Esophagus (tissue), 2 donors: ENCODE measurements around the gene EPN3. TPM values are rescaled to one million over a fixed set of nuclear protein-coding genes. Genes with fewer than 3 reads are reported as not detected.

Experiments used
- H3K27ac ChIP-seq, 2 donors: one replicate each; pipeline ENCODE4 v1.5.1; 2013; ENCODE audit warnings: low read depth in 2 of 2, mild to moderate bottlenecking in 2 of 2, inconsistent platforms in 1 of 2, low read length in 1 of 2, moderate library complexity in 1 of 2
- H3K27me3 ChIP-seq, 2 donors: one replicate each; pipeline ENCODE4 v1.6.1; 2013; ENCODE audit warnings: low read length in 2 of 2, control low read depth in 1 of 2, mild to moderate bottlenecking in 1 of 2; ENCODE audit not compliant: insufficient read depth in 2 of 2, control insufficient read depth in 1 of 2
- H3K36me3 ChIP-seq, 2 donors: one replicate each; pipeline ENCODE4 v1.6.1; 2013; ENCODE audit warnings: low read length in 1 of 2; ENCODE audit not compliant: control insufficient read depth in 2 of 2, insufficient read depth in 2 of 2
- H3K4me1 ChIP-seq, 2 donors: one replicate each; pipeline ENCODE4 v1.6.1; 2013; ENCODE audit warnings: low read length in 1 of 2; ENCODE audit not compliant: control insufficient read depth in 2 of 2, insufficient read depth in 2 of 2
- H3K4me3 ChIP-seq, 2 donors: one replicate each; pipeline ENCODE4 v1.5.1; 2013; ENCODE audit warnings: low read length in 2 of 2, mild to moderate bottlenecking in 2 of 2, low read depth in 1 of 2, moderate library complexity in 1 of 2
- H3K9me3 ChIP-seq, 2 donors: one replicate each; pipeline ENCODE4 v1.6.1; 2013; ENCODE audit warnings: mild to moderate bottlenecking in 2 of 2, low read depth in 1 of 2, low read length in 1 of 2, moderate library complexity in 1 of 2; ENCODE audit not compliant: control insufficient read depth in 2 of 2, insufficient read depth in 1 of 2
- WGBS, 2 donors: extraction: QIAGEN DNeasy Blood & Tissue Kit; methylation state at CpG; one replicate each; pipeline ENCODE4 v1.1.7; 2013; 5-methylcytosine and 5-hydroxymethylcytosine counted together
- polyA plus RNA-seq, 2 donors: library from polyadenylated mRNA; stranded (reverse); fragments of 200-250 nt; gene quantifications; one replicate each; pipeline ENCODE4 v1.2.3, GENCODE V29; 2013
- donor health status: healthy with polysubstance abuse.
- donor health status: Bipolar disorder and iron deficiency.

The EPN3 gene
- polyA plus RNA-seq, 2 donors, result 40.5 to 59.8 TPM

DNA sequence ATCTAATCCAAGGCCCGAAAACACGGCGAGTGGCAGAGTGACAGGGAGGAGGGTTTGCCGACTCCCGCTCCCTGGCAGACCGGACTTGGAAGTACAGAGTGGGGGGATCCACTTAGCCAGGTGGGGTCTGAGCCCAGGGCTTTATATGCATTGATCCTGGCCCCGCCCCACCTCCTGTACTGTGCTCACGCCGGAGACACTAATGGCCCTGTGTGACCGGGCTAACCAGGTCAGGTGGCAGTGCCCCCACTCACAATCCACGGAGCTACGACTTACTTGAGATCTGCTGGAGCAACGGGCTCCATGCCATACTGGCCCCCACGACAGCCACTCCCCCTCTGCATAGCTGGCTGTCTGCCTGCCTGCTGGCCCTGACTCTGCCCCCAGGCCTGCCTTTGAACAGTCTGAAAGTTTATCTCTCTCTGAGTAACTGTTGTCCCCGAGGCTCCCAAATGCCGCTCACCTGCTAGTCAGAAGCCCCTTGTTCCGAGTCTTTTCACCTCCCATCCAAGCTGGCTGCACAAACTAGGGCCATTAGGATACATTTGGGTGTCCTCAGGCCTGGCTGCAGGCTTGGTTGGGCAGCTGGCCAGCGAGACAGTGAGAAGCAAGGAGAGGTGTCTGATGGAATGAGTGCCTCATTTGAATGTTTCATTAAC lies 56.0 kb downstream of the EPN3 start:
- Histone ChIP-seq H3K36me3 (no peaks in the 10 kb centered on the region), H3K4me3 (no peak overlapping the region), H3K27ac (no peak overlapping the region), H3K9me3 (no peaks in the 10 kb centered on the region), H3K4me1 (peaks cover 0 to 10% of the 10 kb centered on the region in 2 donors), H3K27me3 (no peaks in the 10 kb centered on the region)
- WGBS, 2 donors, result 57 to 65% methylated on average over 18 of the region's 18 CpGs

DNA sequence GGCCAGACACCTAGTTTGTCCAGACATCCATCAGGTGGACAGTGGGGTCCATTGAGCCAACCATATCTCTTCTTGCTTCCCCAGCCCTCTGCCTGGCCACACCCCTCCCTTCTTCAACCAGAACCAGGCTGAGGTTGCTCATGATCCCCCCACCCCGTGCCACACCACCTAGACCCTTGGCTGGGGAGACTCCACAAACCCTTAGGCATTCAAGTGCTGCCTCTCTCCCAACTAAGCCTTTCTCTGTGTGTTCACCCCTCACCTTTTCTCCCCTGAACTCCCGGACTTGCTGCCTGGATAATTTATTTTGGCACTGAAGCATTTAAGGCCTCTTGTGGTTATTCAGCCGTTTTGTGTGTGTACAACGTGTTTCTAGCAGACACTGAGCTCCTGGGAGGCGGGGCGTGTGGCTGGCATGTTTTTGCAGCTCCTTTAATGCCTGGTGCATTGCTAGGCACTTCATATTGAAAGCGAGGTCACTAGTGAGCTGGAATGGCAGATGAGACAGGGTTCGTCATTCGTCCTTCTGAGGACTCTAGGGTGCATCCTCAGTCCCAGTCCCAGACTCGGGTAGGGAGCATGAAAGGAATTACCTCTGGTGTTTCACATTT lies 56.7 kb downstream of the EPN3 start:
- H3K9me3 ChIP-seq, result no peaks in the 10 kb centered on the region
- no peaks in the 10 kb centered on the region for H3K27me3 ChIP-seq
- peaks cover 0 to 10% of the 10 kb centered on the region in 2 donors for H3K4me1 ChIP-seq
- no peak overlapping the region for H3K27ac ChIP-seq
- WGBS, 2 donors, result 34 to 40% methylated on average over 10 of the region's 10 CpGs
- H3K4me3 ChIP-seq, result no peak overlapping the region
- no peaks in the 10 kb centered on the region for H3K36me3 ChIP-seq

DNA sequence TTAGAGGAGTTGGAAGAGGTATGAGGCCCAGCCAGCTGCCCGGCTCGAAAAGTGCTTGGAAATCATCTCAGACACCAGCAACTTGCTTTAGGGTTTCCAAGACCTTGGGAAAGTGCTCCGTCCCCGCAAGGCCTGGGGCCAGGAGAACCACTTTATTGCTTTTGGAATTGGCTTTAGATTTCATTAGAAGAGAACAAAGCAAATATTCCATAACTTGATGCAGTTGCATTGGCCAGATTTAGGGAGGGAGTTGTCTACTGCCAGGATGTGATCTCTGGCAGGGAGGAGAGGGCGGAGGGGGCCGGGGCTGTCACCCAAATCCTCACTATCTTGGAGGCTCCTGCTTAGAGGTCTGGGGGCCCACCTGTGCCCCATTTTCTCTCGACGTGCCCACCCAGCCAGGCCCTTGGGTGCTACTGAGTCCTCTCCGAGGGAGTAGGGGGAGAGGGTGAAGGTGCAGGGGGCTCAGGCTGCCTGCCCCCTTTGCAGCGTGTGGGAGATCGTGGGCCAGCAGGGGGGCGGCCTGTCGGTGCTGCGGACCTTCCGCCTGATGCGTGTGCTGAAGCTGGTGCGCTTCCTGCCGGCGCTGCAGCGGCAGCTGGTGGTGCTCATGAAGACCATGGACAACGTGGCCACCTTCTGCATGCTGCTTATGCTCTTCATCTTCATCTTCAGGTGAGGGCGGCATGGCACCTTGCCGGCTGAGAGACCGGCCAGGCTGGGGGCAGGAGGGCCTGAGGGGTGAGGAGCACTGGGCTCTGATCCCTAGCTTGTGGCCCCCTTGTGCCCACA lies 58.6 kb downstream of the EPN3 start:
- Histone ChIP-seq H3K36me3 (no peaks in the 10 kb centered on the region), H3K4me1 (peaks cover 0 to 10% of the 10 kb centered on the region in 2 donors), H3K27me3 (no peaks in the 10 kb centered on the region), H3K9me3 (no peaks in the 10 kb centered on the region), H3K27ac (no peak overlapping the region), H3K4me3 (no peak overlapping the region)
- 94 to 95% methylated on average over 24 of the region's 24 CpGs for WGBS, 2 donors

DNA sequence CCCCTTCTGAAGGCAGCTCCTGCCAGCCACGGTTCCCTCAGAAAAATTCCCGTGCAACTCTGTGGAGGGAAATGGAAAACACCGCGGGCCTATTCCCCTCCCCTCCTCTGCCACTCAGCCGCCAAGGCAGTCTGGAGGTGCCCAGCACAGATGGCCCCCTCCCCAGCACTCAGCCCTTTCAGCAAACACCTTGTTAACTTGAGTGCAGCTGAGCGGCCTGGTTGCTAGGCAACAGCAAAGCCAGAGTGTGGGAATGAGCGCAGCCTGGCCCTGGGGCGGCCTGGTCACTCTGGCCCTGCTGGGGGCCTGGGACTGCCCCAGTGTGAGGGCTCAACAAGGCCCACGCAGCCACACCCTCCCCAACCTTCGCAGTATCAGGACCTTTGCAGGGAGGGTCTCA lies 60.8 kb downstream of the EPN3 start:
- no peaks in the 10 kb centered on the region for H3K36me3 ChIP-seq
- H3K4me3 ChIP-seq, result no peak overlapping the region
- no peak overlapping the region for H3K27ac ChIP-seq
- no peaks in the 10 kb centered on the region for H3K9me3 ChIP-seq
- peaks cover 0 to 10% of the 10 kb centered on the region in 2 donors for H3K4me1 ChIP-seq
- 59 to 66% methylated on average over 10 of the region's 10 CpGs for WGBS, 2 donors
- no peaks in the 10 kb centered on the region for H3K27me3 ChIP-seq

Other genes with a start within 250 kb of the EPN3 start
- 10 to 100 TPM in 1 of 2 donors, 1 to 10 TPM in 1; 6.0 to 12.1 TPM for gene XYLT2, start 186.6 kb upstream of the EPN3 start, polyA plus RNA-seq
- 100 to 1,000 TPM; 106 to 119 TPM for gene MRPL27, start 159.6 kb upstream of the EPN3 start, polyA plus RNA-seq
- 1 to 10 TPM; 2.0 to 3.6 TPM for gene EME1, start 159.5 kb upstream of the EPN3 start, polyA plus RNA-seq
- gene LRRC59, start 135.2 kb upstream of the EPN3 start, polyA plus RNA-seq, result 10 to 100 TPM; 18.7 to 52.1 TPM
- gene ACSF2, start 106.5 kb upstream of the EPN3 start, polyA plus RNA-seq, result 10 to 100 TPM; 13.5 to 22.6 TPM
- under 1 TPM; 0.13 to 0.18 TPM for gene CHAD, start 63.9 kb upstream of the EPN3 start, polyA plus RNA-seq
- 10 to 100 TPM; 11.9 to 16.9 TPM for gene RSAD1, start 53.9 kb upstream of the EPN3 start, polyA plus RNA-seq
- gene MYCBPAP, start 24.3 kb upstream of the EPN3 start, polyA plus RNA-seq, result under 1 TPM; 0.05 to 0.22 TPM
- gene SPATA20, start 14.4 kb downstream of the EPN3 start, polyA plus RNA-seq, result 10 to 100 TPM; 11.5 to 26.7 TPM
- under 1 TPM; 0.06 to 0.13 TPM for gene CACNA1G, start 28.0 kb downstream of the EPN3 start, polyA plus RNA-seq
- 10 to 100 TPM; 17.7 to 32.0 TPM for gene ABCC3, start 102.1 kb downstream of the EPN3 start, polyA plus RNA-seq
- 1 to 10 TPM; 7.2 to 7.5 TPM for gene ANKRD40, start 175.2 kb downstream of the EPN3 start, polyA plus RNA-seq
- 10 to 100 TPM; 46.6 to 80.7 TPM for gene LUC7L3, start 186.9 kb downstream of the EPN3 start, polyA plus RNA-seq
- gene ANKRD40CL, start 234.8 kb downstream of the EPN3 start, polyA plus RNA-seq, result not detected